ENCODE data around the gene SLC10A4.
"Not testable (repeated sequence)": the region's sequence is repeated elsewhere in the genome, so short reads cannot be mapped to it uniquely, and the experiment has no call there.

DNA sequence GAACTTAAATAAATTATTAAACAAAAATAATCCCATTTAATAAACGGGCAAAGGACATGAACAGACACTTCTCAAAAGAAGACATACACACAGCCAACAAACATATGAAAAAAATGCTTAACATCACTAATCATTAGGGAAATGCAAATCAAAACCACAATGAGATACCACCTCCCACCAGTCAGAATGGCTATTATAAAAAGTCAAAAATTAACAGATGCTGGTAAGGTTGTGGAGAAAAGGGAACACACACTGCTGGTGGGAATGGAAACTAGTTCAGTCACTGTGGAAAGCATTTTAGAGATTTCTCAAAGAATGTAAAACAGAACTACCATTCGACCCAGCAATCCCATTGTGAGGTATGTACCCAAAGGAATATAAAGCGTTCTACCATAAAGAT, 31.5 kb upstream of the SLC10A4 start:
- TF ChIP-seq RAD21 (IDR thresholded peaks at IDR 0.05; ENCODE audit: low read length); CTCF (conservative IDR thresholded peaks at IDR 0.05; ENCODE audit: low read depth, low read length); POLR2A (IDR thresholded peaks at IDR 0.05; ENCODE audit: low read depth, low read length); CEBPB (IDR thresholded peaks at IDR 0.05; ENCODE audit: low read depth, low read length): not testable (repeated sequence)
- TF ChIP-seq, protein P1, sequence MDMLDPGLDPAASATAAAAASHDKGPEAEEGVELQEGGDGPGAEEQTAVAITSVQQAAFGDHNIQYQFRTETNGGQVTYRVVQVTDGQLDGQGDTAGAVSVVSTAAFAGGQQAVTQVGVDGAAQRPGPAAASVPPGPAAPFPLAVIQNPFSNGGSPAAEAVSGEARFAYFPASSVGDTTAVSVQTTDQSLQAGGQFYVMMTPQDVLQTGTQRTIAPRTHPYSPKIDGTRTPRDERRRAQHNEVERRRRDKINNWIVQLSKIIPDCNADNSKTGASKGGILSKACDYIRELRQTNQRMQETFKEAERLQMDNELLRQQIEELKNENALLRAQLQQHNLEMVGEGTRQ (IDR thresholded peaks at IDR 0.05; ENCODE audit: low read depth, low read length), result not testable (repeated sequence)
